DND-41 (cell line): Measurements from ENCODE around the gene VTI1A.
"Not testable (repeated sequence)": the region's sequence is repeated elsewhere in the genome, so short reads cannot be mapped to it uniquely, and the experiment has no call there.

Experiments
- CTCF ChIP-seq: IDR thresholded peaks from 2 replicates; pipeline ENCODE4 v1.5.1; 2012; ENCODE audit warnings: borderline replicate concordance, low read length, moderate library complexity, mild to moderate bottlenecking; ENCODE audit not compliant: poor library complexity, severe bottlenecking; ENCODE audit errors: extremely low read depth
- EZH2 ChIP-seq: IDR thresholded peaks from 3 replicates; pipeline ENCODE4 v1.6.1; 2012; ENCODE audit warnings: borderline replicate concordance, low read depth, mild to moderate bottlenecking, moderate library complexity, low read length, inconsistent platforms; ENCODE audit not compliant: severe bottlenecking

- not testable (repeated sequence) for TF ChIP-seq EZH2, CTCF
These were observed 95.8 kb downstream of the VTI1A start for GRCh38 chr10:112542823-112543222.
